SHP77 treated with DMSO at 0.1 percent for 48 hours (cell line): ENCODE measurements around the gene KCTD18.

Source experiments
- DNase-seq: peaks from one replicate; lab custom pipeline; 2025; lab: John Stamatoyannopoulos, UW

Gene KCTD18

DNA sequence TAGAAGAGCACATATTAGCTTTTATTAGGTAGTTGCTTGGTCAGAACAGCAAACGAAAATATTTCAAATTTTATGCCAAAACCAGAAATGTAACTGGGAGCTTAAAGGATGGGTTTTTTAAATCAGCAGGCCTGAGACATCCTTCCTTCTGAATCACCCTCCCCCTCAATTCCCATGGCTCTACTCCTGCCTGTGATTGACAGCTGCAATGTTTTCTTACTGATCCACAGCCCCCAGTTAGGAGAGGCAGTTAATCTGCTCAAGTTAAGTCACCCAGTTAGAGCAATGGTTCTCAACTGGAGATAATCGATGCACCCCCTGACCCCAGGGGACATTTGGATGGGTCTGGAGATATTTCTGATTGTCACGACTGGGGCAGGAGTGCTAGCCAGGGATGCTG is 24.9 kb downstream of the KCTD18 start:
- DNase-seq = no peak

DNA sequence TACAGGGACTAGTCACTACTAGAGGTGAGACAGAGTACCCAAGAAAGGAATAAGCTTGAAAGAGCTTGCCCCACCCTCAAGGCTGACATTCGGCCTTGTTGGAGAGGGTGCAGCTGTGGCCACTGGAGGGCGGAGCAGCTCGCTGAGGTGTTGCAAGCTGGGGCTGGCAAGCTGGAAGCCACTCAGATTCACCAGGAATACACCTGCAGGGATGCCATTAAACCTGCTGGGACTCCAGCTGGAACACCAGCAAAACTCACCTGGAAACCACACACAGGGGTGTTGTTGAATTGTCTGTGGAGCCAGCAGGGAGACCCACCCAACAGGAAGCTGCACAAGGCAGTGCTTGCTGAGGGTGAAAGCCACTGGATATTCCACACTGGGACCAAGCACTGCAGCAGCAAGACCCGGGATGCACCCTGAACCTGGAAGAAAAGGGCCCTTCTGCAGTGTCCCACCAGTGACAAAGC is 26.1 kb downstream of the KCTD18 start:
- no peak for DNase-seq

DNA sequence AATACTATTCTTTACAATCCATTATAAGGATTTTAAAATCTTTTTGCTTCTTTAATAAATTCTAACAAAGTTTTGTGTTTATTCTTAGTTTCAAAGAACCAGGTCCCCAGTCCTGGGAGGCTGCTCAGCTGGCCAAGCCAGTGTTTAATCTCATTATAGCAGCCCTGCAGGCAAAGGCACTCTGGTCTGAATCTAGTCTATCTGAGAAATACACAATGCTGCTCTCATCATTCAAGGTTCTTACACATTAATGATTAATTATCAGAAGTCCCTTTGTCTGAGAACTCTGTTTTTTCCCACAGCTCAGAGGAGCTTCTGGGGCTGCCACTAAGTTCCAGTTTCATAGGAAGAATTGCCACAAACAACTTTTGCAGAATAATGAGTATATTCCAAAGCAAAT is 27.7 kb downstream of the KCTD18 start:
- DNase-seq = no peak

DNA sequence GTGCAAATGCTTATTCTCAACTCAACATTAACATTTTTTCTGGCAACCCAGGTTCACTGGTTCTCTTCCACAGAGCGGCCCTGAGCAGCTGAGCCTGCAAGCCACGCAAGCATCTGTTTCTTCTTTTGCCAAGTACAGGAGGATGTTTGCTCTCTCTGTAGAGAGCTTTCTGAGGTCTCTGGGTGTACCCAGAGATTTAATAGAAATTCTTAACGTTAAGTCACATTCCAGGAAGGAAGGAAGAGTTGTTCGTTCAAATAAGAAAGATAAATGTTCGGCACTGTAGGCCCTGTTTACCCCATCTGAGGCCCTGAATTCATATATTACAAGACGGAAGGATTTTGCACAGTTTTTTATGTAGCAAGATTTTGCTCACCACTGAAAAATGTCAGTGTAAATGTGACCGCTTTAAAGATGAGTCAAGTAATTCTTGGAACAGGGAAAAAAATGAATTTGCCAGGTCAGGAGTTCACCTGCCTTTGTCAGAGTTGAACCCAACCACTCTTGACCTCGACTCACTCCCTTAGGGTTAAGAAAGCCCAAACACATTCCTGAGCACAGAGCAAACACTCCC is 30.1 kb downstream of the KCTD18 start:
- no peak for DNase-seq

DNA sequence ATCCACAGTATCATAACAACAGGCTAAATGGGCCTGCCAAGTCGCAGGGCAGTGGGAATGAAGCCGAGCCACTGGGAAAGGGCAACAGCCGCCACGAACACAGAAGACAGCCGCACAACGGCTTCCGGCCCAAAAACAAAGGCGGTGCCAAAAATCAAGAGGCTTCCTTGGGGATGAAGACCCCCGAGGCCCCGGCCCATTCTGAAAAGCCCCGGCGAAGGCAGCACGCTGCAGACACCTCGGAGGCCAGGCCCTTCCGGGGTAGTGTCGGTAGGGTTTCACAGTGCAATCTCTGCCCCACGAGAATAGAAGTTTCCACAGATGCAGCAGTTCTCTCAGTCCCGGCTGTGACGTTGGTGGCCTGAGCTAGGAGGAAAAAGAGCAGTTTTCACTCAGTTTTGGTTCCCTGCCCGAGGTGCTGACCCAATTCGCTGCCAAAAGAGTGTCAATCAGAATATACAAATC is 32.2 kb downstream of the KCTD18 start:
- no peak for DNase-seq

DNA sequence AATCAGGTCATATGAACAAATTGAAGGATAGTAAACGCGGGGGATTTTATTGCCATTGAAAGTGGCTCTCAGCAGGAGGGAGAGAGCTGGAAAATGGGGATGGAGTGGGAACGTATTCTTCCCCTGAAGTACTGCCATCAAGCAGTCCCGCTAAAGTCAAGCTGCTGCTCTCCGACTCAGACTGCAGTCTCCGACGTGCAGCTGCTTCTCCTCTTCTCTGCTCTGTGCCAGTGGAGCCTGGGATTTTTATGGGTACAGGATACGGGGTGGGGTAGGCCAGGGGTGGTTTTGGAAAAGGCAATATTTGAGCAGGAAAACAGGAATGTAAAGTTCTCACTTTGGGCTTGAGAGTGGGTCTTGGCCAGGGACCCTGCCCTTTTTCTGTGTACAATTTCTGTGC is 33.0 kb downstream of the KCTD18 start:
- no peak for DNase-seq

DNA sequence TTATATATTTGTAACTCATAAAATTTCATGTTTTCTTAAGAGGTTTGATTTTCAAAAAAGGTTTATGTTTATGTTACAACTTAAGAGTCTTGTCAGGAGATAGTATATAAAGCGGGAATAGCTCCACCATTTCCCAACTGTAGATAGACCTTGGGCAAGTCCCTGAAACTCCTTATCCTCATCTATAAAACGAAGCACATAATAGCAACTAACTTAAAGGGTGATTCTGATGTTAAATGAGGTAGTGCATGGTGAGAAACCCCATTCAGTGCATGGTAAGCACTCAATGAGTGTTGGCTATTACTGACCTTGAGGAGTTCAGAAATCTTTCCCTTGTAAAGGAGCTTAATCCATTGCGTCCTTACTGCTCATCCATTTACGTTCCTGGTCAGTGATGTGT is 34.1 kb downstream of the KCTD18 start:
- DNase-seq = no peak

DNA sequence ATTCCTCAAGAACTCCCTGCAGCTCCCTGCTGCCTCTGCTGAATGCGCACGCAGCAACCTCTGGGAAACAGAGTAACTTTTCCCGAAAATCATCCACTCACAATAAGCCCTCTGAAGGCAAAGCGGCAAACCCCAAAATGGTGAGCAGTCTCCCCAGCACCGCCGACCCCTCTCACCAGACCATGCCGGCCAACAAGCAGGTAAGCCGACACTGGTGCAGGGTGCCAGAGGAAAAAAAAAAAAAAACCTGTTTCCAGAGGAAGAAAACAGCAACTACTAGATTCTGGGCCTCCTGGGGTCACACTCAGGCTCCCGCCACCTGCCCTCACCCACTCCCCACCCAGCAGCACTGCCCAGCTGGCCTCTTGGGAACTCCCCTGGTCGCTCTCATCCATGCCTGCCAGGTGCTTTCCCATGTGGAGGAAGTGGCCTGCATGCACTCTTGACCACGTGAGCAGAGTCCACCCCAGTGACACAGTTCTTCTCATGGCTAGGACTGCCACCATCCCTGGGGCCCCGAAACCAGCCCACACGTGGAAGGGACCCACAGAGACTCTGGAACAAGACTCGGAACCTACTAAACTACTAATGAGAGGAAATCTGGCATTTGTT is 36.9 kb downstream of the KCTD18 start:
- no peak for DNase-seq

DNA sequence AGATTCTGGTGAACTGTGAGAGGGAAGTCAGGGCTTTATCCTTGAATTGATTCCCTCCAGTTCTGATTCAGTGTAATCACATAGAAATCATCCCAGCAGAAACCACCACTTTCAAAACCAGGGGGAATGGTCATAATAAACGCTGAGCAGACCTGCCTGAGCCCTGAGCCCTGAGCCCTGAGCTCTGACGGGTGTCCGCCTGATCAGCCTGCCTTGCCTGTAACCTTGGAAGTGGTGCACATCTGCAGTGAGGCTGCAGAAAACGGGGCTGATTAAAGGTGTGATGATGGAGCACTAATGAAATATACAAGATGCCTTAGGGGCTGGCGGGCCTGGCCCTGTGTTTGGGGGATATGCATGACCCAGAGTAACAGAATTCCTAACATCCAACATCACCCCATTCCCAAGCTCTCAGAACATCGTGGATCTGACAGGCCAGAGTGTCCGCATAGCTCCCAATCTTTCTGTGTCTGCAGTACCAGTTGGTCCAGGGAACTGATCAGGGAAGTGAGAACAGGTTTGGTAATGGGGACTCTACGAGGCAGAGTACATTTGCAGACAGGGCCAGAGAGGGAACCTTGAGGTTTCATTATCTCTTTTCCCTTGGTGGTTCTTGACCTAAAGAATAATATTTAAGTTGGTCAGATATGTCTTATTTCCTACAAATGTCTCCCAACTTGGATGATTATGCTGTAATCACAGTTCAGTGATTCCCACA is 37.8 kb downstream of the KCTD18 start:
- DNase-seq = no peak

DNA sequence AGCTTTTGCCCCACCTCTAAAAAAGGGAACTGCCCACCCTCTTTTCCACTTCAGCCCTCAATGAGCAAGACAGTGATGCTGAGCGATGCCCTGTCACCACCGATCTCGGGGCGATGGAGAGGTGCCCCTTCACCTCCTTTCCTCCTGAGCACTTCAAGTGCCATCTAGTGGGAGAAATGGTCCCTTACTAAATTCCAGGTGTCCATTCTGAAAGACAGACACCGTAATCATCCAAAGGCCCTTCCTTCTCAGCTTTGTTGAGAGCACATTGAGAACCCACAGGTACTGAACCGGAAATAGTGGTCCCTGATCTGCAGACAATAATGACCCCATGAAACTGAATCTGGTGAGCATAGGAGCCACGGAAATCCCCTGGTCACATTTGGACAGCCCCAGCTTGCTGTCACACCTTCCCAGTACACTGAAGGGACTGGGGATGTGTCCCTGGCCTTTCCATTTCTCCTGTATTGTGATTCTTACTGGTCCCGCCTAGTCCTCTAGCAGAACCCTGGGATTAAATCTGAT is 38.5 kb downstream of the KCTD18 start:
- no peak for DNase-seq

DNA sequence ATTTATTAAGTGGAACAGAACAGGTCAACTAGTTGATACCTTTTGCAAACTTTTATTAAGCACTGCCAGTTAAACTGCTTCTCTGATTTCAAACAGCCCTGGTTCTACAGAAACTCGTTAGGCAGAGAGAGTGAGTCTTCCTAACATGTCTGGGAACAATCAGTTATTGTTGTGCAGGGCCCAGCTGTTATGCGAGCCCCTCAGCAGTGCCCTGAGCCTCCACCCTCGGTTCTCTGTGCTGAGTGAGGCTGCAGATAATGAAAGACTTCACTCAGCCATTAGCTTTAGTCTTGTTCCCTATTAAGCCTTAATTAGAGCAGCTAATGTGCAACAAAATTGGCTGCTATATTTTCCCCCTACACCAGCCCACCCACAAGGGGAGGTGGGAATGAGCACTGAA is 39.6 kb downstream of the KCTD18 start:
- DNase-seq = no peak

DNA sequence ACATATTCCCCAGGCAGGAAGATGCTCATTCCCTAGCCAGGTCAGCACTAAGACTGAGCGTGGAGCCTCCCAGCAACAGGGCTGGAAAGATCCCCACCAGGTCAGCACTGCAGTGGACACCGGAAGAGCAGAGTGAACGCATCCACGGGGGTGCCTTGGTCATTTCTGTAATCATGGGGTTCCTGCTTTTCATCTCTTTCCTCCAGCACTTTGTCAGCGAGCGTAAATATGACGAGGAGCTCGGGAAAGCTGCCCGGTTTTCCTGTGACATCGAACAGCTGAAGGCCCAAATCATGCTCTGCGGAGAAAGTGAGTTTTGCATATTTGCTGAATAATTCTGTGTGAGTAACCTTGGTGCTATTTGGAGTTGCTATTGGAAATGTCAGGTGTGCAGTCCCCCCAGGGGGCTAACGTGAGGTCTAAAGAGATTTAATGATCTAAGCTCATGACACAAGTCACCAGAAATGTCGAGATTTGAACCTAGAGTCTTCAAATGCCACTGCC is 40.1 kb downstream of the KCTD18 start:
- no peak for DNase-seq

DNA sequence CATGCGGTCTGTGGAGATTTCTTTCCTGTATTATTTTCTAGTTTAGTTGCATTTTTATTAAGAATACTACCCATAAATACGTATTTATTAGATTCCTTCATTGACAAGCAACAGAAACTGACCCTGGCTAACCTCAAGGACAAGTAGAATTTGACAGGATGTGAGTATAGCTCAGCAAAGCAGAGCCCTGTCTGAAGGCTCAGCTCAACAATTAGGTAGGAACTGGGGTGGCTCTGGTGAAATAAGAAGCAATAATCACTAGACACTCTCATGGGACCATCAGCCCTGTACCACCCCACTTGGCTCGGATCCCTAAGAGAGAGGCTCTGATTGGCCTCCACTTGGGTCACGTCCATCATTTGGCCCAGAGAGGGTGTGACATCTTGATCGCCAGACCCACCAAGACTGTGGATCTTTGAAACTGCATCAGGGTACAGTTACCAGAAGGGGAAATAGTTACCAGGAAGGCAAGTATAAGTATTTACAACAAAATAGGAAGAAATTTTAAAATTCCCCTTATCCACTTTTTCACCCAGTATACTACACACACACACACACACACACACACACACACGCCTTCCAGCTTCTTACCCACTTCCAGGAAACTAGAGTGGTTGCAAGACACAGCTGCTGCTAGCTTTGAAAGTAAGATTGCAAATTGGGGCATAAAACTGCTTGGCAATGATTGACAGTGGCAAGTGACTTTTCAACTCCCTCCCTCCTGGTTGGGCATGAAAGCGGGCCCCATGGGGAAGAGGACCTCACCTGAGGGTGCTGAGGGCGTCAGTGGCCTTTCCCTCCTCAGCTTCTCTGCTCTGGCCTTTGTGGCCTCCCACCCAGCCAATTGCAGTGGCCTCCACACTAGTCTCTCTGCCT is 41.8 kb downstream of the KCTD18 start:
- DNase-seq = no peak

DNA sequence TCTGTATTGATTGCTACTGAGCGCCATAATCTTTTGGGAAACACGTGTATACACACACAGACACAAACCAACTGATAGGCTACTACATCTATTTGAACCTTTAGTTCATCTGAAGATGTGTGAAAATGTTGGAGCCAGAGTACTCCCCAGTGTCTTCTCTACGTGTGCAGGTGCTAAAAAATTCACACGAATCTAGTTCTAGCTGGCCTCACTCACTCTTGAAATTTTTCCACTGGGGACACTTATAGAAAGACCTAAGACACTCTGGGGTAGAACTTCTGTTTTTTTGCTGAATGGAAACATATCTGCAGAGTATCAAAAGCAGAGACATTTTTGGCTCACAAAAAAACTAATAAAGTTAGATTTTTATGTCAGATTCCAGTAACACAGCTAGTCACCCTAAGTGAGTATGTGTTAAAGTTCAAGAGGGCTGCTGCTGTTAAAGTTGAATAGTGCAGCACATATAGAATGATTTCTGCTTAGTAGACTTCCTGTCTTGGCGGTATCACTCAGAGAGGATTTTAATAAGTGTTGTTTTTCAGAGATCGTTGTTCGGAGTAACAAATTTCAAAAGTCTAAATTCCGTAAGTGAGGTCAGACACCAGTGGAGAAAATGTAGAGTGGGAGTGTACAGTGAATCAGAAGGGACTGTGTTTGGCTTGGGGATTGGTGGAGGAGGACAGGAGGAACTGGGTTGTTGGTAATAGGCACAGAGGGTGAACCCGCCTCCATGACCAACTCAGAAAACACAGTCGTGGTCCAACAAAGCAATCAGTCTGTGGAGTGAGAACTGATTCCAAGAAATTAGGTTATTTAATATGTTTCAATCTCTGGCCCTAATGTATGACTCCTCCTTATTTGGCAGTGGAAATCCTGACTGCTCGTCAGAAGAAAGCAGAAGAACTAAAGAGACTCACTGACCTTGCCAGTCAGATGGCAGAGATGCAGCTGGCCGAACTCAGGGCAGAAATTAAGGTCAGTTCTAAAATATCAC is 43.1 kb downstream of the KCTD18 start:
- DNase-seq = no peak

DNA sequence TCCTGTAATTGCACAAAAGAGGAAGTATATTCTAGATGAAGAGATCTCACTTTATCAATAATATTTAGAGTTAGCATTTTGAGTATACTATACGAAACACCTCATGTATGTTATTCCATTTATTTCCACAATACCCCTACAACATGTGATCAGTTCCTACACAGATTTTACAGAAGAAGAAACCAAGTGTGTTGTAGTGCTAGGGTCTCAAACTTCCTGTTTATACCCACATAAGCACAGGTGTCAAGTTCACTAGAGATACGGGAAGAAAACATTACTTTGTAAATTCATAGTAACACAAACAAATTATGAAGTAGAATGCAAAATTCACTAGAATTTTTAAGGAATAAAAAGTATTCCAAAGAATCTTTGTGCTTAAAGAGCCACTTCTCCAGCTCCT is 46.4 kb downstream of the KCTD18 start:
- DNase-seq = no peak

DNA sequence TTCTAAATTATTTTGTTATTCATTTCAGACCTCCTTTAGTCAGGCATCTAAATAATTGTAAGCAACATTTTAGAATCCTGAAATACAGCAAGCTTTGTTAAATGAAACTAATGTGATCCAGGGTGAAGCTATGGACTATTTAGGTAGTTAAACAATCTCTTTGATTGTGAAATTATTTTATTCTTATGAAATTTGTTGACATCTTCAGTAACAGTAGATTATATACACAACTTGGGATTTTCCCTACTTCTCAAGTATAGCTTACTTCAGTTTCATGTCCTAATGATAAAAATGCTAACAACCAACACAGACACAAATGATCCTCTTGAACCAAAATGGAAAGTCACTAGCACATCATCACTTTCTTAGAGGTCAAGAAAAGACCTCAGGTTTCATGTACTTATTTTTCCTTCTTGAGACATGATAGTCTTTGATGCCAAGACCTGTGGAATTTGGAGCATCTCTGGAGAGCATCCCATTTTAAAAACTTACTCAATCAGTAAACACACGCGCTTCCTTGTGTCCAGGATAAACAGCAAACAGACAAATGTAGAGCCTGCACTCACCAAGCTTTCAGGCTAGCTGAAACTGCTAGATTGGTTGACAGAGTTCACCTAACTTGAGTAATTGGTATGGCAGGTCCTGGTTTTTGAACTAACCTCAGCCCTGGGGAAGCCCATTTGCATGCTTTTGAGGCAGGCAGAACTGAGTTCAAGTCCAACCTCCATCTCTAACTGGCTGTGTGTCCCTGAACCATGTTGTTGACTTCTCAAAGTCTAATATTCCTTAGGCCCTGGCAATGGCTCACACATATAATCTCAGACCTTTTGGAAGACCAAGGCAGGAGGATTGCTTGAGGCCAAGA is 47.8 kb downstream of the KCTD18 start:
- DNase-seq = no peak

DNA sequence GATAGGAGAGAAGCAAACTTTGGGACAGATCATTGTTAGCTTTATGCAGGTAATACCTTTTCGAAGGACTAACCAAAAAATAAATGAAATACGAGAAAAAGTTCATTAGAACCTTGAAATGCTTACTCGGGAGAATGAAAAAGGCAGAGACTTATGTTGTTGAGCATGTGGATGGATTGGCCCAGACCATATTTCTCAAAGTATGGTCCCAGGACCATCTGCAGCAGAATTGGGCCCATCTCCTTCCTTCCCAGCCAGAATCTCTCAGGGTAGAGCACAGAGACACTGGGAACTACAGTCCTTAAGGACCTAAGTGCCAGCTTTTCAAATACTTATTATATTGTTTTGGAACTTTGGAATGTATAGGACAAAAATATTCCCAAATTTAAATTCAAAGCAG is 50.8 kb downstream of the KCTD18 start:
- no peak for DNase-seq

DNA sequence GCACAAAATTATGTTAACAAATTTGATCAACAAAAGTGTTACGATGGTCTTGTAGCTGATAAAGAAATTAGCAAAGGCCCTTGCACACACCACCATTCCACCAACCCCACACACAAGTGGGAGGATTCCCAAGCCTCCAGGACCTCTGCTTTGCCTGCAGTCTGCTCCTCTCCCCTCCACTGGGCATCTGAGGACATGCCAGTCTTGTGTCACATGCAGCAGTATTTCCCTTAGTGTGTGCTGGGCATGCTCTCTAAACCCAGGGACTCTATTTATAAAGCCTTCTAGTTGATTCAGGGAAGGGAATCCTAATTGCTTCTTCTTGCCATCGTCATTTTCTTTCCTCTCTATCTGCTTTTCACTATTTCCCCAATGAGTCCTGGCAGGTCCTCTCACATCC is 53.3 kb downstream of the KCTD18 start:
- DNase-seq = no peak

DNA sequence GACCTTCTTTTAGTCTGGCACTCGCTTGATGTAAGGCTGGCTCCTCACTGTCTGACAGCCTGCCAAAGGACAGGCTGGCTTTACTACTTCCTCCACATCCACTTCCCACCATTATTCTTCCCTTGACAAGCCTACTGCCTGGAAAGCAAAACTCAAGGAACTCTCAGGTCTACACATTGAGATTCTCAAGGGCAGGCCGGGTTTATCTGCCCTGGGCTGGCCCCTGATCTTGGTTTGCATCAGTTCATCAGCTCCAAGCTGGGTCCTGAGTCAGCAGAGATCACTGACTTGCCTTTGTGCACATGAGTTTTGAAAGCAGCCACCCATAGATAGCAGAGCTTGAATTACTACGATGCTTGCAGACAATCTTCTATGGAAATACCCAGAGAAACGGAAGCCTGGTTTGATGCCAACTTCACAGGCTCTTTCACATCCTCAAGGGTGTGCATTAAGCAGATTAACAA is 53.9 kb downstream of the KCTD18 start:
- DNase-seq = no peak
